Measurements from ENCODE around the gene MT2A.
A peak's percentile ranks its signal among the peaks of the same experiment; 100 is the strongest.
"Not testable (repeated sequence)": the region's sequence is repeated elsewhere in the genome, so short reads cannot be mapped to it uniquely, and the experiment has no call there.

Gene MT2A

DNA sequence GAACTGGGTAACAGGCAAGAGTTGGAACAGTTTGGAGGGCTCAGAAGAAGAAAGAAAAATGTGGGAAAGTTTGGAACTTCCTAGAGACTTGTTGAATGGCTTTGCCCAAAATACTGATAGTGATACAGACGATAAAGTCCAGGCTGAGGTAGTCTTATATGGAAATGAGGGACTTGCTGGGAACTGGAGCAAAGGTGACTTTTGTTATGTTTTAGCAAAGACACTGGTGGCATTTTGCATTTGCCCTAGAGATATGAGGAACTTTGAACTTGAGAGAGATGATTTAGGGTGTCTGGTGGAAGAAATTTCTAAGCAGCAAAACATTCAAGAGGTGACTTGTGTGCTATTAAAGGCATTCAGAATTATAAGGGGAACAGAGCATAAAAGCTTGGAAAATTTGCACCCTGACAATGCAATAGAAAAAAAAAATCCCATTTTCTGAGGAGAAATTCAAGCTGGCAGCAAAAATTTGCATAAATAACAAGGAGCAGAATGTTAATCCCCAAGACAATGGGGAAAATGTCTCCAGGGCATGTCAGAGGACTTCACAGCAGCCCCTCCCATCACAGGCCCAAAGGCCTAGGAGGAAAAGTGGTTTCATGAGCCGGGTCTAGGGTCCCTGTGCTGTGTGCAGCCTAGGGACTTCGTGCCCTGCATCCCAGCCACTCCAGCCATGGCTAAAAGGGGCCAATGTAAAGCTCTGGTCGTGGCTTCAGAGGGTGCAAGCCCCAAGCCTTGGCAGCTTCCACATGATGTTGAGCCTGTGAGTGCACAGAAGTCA is 13.5 kb downstream of the MT2A start:
- DNase-seq (ENCODE audit: low spot score) = not testable (repeated sequence)

- DNase-seq (ENCODE audit: low spot score) = not testable (repeated sequence)
Measured at GRCh38 chr16:56623184-56623583, 14.8 kb downstream of the MT2A start.

GRCh38 chr16:56623637-56624036 is 15.3 kb downstream of the MT2A start:
- no peak for DNase-seq (ENCODE audit: low spot score)

GRCh38 chr16:56625140-56625942 is 17.0 kb downstream of the MT2A start, which contains the start of gene MT1E:
MT1E (plus strand) TSS chr16:56625781; CDS start chr16:56625852, 71 bp downstream.
- peak; percentile 39 for DNase-seq (ENCODE audit: low spot score)

DNA sequence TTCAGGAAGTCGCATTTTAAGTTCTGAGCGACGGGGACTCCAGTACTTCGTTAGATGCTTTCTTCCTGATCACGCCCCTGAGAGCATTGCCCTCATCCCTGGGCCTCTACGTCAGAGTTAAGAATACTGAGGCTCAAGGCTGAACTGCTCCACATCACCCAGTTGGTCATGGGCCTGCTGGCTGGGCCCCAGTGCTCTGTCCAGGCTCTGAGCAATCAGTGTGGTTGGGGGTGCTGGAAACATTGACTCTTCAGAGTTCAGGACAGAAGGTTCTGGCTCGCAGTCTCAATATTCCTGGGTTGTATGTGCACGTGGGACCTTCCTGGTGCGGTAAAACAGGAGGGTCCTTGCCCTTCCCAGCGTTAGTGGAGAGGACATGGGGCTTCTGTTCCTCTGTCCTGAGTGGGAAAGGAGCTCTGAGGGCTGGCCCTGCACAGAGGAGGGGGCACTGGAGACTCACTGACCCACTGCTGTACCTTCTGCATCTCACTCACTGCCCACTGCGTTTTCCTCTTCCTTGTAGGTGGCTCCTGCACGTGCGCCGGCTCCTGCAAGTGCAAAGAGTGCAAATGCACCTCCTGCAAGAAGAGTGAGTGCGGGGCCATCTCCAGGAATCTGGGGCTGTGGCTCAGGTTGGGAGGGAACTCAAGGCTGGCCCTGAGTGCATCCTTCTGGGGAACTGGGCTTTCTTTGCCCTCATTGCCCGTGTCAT is 17.7 kb downstream of the MT2A start:
- no peak for DNase-seq (ENCODE audit: low spot score)

- DNase-seq (ENCODE audit: low spot score) = no peak
Measured at GRCh38 chr16:56626685-56627084, 18.3 kb downstream of the MT2A start.

- no peak for DNase-seq (ENCODE audit: low spot score)
Measured at GRCh38 chr16:56628486-56629350, 20.3 kb downstream of the MT2A start.

- no peak for DNase-seq (ENCODE audit: low spot score)
Measured at GRCh38 chr16:56629531-56629930, 21.1 kb downstream of the MT2A start.

- DNase-seq (ENCODE audit: low spot score) = no peak
Measured at GRCh38 chr16:56630134-56630533, 21.8 kb downstream of the MT2A start.

DNA sequence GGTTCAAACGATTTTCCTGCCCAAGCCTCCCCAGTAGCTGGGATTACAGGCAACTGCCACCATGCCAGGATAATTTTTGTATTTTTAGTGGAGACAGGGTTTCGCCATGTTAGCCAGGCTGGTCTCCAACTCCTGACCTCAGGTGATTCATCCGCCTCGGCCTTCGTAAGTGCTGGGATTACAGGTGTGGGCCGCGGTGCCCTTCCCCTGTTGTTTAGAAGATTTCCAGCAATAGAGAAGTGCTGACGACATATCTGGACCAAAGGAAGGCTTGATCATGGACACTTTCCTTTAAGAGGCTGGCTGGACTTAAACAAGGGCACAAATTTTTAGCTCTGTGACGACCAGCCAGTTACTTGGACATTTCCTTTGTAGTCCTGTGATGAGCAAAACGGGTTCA is 22.8 kb downstream of the MT2A start:
- DNase-seq (ENCODE audit: low spot score) = no peak

- no peak for DNase-seq (ENCODE audit: low spot score)
Measured at GRCh38 chr16:56631832-56632155, 23.4 kb downstream of the MT2A start.

DNA sequence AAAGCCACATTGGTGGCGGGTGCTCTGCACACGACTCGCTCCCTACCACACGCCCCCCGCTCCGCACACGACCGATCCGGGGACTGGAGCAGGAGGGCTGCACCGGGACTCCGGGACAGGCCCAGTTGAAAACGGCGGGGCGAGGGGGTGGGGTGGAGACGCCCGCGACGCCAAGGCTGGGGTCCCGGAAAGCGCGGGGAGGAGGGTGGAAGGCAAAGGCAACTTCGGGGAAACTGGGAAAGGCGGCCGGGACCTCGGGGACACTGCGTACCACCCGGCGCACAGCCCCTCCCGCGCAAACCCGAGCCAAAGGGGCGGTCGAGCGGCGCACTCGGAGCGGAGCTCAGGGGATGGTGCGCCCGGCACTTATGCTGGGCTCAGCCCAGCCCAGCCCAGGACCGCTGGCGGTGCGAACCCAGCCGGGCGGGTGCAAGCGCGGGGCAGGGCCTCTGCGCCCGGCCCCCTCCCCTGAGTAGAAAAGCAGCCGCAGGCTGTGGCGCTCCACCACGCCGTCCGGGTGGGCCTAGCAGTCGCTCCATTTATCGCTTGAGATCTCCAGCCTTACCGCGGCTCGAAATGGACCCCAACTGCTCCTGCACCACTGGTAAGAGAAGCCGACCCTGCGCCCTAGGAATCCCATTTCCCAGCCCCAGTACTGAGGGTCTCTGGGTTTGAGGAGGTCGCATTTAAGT is 23.9 kb downstream of the MT2A start, which contains the start of gene MT1M:
Gene MT1M, plus strand, starts transcription at position 504 of the 692 bp plus-strand sequence. Its CDS starts 73 bp downstream, at position 577.
- DNase-seq (ENCODE audit: low spot score) = no peak

DNA sequence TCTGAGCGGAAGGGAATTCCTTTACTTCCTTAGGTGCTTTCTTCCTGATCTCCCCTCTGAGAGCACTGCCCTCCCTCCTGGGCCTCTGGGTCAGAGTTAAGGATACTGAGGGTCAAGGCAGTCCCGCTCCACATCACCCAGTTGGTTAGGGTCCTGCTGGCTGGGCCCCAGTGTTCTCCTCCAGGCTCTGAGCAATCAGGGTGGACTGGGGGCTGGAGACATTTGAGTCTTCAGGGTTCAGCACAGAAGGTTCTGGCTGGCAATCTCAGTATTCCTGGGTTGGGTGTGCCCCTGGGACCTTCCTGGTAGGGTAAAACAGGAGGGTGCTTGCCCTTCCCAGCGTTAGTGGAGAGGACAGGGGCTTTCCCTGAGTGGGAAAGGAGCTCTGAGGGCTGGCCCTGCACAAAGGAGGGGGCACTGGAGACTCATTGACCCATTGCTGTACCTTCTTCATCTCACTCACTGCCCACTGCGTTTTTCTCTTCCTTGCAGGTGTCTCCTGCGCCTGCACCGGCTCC is 24.5 kb downstream of the MT2A start:
- DNase-seq (ENCODE audit: low spot score) = no peak

DNA sequence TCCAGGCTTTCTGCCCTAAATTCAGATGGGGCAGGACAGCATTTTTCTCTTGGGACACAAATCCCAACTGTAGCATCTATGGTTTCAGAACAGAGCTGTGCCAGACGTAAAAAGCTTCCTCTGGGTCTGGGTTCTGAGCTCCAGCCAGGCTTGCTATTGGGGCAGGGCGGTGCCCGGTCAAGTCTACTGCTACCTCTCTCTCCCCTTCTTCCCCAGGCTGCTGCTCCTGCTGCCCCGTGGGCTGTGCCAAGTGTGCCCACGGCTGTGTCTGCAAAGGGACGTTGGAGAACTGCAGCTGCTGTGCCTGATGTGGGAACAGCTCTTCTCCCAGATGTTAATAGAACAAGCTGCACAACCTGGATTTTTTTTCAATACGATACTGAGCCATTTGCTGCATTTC is 25.2 kb downstream of the MT2A start:
- DNase-seq (ENCODE audit: low spot score) = no peak

- no peak for DNase-seq (ENCODE audit: low spot score)
Measured at GRCh38 chr16:56634715-56635440, 26.5 kb downstream of the MT2A start.

- DNase-seq (ENCODE audit: low spot score) = no peak
Measured at GRCh38 chr16:56635441-56635967, 27.1 kb downstream of the MT2A start.

GRCh38 chr16:56636616-56637413 is 28.4 kb downstream of the MT2A start:
- DNase-seq (ENCODE audit: low spot score) = no peak

GRCh38 chr16:56637814-56638750 is 29.7 kb downstream of the MT2A start, which contains the start of gene MT1A:
MT1A (plus strand) TSS chr16:56638666; CDS start chr16:56638739, 73 bp downstream.
- no peak for DNase-seq (ENCODE audit: low spot score)
